Kidney (tissue), 14 donors: ENCODE measurements around the gene ZCCHC17. TPM values are rescaled to one million over a fixed set of nuclear protein-coding genes. Genes with fewer than 3 reads are reported as not detected.
A peak's percentile ranks its signal among the peaks of the same experiment; 100 is the strongest.

Experiments
- DNase-seq, 5 donors: peaks; one replicate each; pipeline ENCODE4 v3.0.0-alpha.2; 2013 to 2020
- FAIRE-seq: peaks from 2 replicates; lab custom pipeline; 2012; peaks lifted over from hg19 to GRCh38; lab: Jason Lieb, UNC
- H3K27ac ChIP-seq, 2 donors: one replicate each; pipeline ENCODE4 v1.7.0; 2013; ENCODE audit warnings: low read depth in 2 of 2, low read length in 2 of 2, inconsistent platforms in 1 of 2
- H3K27me3 ChIP-seq: one replicate; pipeline ENCODE4 v1.7.1; 2013; ENCODE audit warnings: low read length, inconsistent platforms; ENCODE audit not compliant: control insufficient read depth, insufficient read depth
- H3K36me3 ChIP-seq, 3 donors: one replicate each; pipeline versions ENCODE4 v1.7.0 to v1.7.1; 2013; ENCODE audit warnings: low read length in 3 of 3, control low read depth in 1 of 3, inconsistent platforms in 1 of 3; ENCODE audit not compliant: insufficient read depth in 3 of 3, control insufficient read depth in 2 of 3
- H3K4me1 ChIP-seq, 3 donors: one replicate each; pipeline versions ENCODE4 v1.7.0 to v1.7.1; 2013; ENCODE audit warnings: low read length in 3 of 3, inconsistent platforms in 1 of 3, low read depth in 1 of 3; ENCODE audit not compliant: control insufficient read depth in 2 of 3, insufficient read depth in 2 of 3
- H3K4me3 ChIP-seq, 3 donors: one replicate each; pipeline versions ENCODE4 v1.7.0 to v1.8.1; 2013; ENCODE audit warnings: low read length in 3 of 3, control low read depth in 1 of 3, inconsistent platforms in 1 of 3
- H3K9ac ChIP-seq, 3 donors: one replicate each; pipeline versions ENCODE4 v1.7.0 to v1.7.1; 2013; ENCODE audit warnings: low read length in 3 of 3, control low read depth in 1 of 3, inconsistent platforms in 1 of 3
- H3K9me3 ChIP-seq, 3 donors: one replicate each; pipeline versions ENCODE4 v1.7.0 to v1.7.1; 2013; ENCODE audit warnings: low read length in 3 of 3, control low read depth in 1 of 3, inconsistent platforms in 1 of 3; ENCODE audit not compliant: control insufficient read depth in 2 of 3, insufficient read depth in 1 of 3
- intact Hi-C: fragments of 100-400 bp; cut with DNase I; formaldehyde crosslinking; loops from one replicate; pipeline ENCODE4 v1.11.1; 2022
- polyA plus RNA-seq: library from polyadenylated mRNA; stranded (reverse); fragments of 350-450 nt; fragmentation: Illumina TruSeq; extraction: RNeasy Lipid Tissue Mini Kit (QIAGEN cat#74804); gene quantifications from one replicate; pipeline ENCODE4 v1.2.3, GENCODE V29; 2014; ENCODE audit warnings: low read depth, low replicate concordance; ENCODE audit not compliant: insufficient read depth
- total RNA-seq: library from RNA; stranded (reverse); fragmentation: NEBNext Ultra II Directional; extraction: Animal tissue kit (Norgen Biotek cat#: 25700); gene quantifications from one replicate; pipeline ENCODE4 v1.2.1, GENCODE V29; 2021
- TF ChIP-seq, protein P1 (sequence below): IDR thresholded peaks from 3 replicates; pipeline ENCODE4 v1.5.1; 2012; ENCODE audit warnings: mild to moderate bottlenecking, moderate library complexity, borderline replicate concordance; ENCODE audit not compliant: insufficient read depth; ENCODE audit errors: extremely low read depth
- donor health status: control.
- donor health status: control.
- donor health status: control.
- donor health status: control.
- donor health status: control.
- donor health status: DM: yes; HTN: yes; CAD: no.
- donor health status: Normal renal cell carcinoma (clear cell type).

The ZCCHC17 gene
- total and polyA plus RNA-seq, 2 donors from 2014 or later: 27.5 to 42.0 TPM

DNA sequence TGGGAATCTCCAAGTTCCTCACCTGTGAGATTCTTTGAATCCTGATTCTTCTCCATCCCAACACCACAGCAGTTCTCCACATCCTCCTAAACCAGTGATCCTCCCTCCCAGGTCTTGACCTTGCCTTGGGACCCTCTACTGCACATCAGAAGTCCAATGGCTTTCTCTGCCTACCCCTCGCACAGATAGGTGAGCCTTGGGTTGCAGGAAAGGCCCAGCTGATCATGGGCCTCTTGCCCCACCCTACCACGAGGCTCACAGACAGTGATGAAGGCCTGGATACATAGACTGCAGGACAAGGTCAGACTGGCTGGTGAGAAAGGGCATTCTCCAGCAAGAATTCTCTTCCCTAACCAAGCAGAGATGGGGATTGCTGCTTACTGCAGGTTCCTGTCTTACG lies 75.2 kb downstream of the ZCCHC17 start:
- H3K4me3 ChIP-seq: peak overlapping the region in 2 of 3 donors; percentile 49 to 58
- peak overlapping the region in 2 of 3 donors; percentile 63 to 89 for H3K9ac ChIP-seq
- no peaks in the 10 kb centered on the region for H3K27me3 ChIP-seq
- peaks cover 0 to 9% (median 4%) of the 10 kb centered on the region in 3 donors for H3K36me3 ChIP-seq
- peaks cover 2 to 52% (median 41%) of the 10 kb centered on the region in 3 donors for H3K4me1 ChIP-seq
- DNase-seq (no peak), FAIRE-seq (no peak)
- intact Hi-C loops: no loop called here
- H3K27ac ChIP-seq: peak overlapping the region; percentile 89 to 98
- H3K9me3 ChIP-seq: no peaks in the 10 kb centered on the region
- TF ChIP-seq, protein P1, sequence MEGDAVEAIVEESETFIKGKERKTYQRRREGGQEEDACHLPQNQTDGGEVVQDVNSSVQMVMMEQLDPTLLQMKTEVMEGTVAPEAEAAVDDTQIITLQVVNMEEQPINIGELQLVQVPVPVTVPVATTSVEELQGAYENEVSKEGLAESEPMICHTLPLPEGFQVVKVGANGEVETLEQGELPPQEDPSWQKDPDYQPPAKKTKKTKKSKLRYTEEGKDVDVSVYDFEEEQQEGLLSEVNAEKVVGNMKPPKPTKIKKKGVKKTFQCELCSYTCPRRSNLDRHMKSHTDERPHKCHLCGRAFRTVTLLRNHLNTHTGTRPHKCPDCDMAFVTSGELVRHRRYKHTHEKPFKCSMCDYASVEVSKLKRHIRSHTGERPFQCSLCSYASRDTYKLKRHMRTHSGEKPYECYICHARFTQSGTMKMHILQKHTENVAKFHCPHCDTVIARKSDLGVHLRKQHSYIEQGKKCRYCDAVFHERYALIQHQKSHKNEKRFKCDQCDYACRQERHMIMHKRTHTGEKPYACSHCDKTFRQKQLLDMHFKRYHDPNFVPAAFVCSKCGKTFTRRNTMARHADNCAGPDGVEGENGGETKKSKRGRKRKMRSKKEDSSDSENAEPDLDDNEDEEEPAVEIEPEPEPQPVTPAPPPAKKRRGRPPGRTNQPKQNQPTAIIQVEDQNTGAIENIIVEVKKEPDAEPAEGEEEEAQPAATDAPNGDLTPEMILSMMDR: no peak

DNA sequence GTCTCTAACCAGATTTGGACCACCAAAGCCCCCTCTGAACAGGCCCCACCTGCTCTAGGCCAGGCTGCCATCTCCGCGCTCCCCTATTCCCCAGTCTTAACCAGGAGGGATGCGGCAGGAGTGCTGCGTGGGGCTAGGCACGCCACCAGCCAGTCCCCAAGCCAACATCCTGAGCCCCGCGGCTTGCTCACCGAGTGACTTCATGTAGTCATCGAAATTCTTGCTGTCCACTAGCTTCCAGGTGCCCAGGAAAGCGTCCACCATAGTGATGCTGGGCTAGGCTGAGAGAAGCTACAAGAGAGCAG lies 75.9 kb downstream of the ZCCHC17 start:
- FAIRE-seq (no peak), DNase-seq (no peak)
- Histone ChIP-seq H3K27me3 (no peaks in the 10 kb centered on the region), H3K27ac (peak overlapping the region; percentile 89 to 98), H3K9ac (peak overlapping the region in 2 of 3 donors; percentile 63 to 89), H3K36me3 (peaks cover 0 to 9% (median 2%) of the 10 kb centered on the region in 3 donors), H3K9me3 (no peaks in the 10 kb centered on the region), H3K4me3 (peak overlapping the region in 2 of 3 donors; percentile 49 to 58), H3K4me1 (peaks cover 2 to 54% (median 41%) of the 10 kb centered on the region in 3 donors)
- intact Hi-C loops: no loop called here
- TF ChIP-seq, protein P1: no peak

DNA sequence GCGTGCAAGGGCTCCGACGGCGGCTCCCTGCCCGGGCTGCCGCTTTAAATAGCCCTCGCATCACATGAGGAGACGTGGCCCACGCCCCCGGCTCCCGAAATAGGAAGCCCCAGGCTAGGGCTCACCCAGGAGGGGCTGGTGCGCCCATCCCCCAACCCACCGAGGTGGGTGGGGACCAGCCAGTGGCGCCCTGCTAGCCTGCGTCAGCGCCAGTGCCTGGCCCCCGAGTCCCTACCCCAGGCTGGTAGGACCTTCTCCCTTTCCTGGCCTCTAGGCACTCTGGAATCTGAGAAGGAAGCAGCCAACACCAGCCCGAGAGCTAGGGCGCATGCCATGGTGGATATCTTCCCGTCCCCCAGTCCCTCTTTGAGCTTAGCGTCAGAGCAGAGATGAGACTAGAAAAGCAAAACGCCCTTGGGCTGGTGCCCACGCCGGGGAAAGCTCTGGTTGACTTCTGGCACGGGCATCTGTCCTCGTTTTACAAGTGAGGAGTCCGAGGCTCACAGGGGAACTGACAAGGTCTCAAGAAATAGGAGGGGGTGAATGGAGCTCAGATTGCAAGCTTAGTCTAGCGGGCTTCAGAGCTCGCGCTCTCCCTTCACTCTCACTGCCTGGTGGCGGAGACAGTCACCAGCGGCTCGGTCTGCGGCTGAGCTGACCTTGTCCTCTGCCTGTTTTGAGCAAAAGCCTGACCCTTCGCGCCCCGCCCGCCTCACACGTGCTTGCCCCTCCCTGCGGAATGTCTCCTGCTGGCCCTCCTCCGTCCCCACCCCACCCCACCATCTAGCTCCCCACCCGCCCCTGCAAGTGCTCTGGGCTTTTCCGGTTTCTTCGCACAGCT lies 76.4 kb downstream of the ZCCHC17 start, which contains the start of gene FABP3:
Gene FABP3 (minus strand): TSS at position 21 of the 841 bp plus-strand sequence. CDS start 62 bp downstream, outside the sequence.
- intact Hi-C loops: no loop called here
- Histone ChIP-seq H3K9ac (peak within 1 kb of the TSS; percentile 27 to 89 (median 63)), H3K4me1 (peaks cover 2 to 51% (median 41%) of the 10 kb centered on the region in 3 donors), H3K27ac (peak within 1 kb of the TSS; percentile 89 to 98), H3K27me3 (no peaks in the 10 kb centered on the region), H3K4me3 (peak within 1 kb of the TSS; percentile 42 to 58 (median 49)), H3K36me3 (peaks cover 0 to 6% (median 2%) of the 10 kb centered on the region in 3 donors), H3K9me3 (no peaks in the 10 kb centered on the region)
- no peak for FAIRE-seq
- TF ChIP-seq, protein P1: no peak
- peak; percentile 91 to 95 (median 94) for DNase-seq
